WTC11 (cell line): ENCODE data around the gene THBS2. TPM values are rescaled to one million over a fixed set of nuclear protein-coding genes. Genes with fewer than 3 reads are reported as not detected.

Experiments used
- ATAC-seq: fragments of 200-7000 bp; cut with Tn5 transposase; 2 replicates; pipeline ENCODE4 v1.10.0; 2021; ENCODE audit warnings: mild to moderate bottlenecking, moderate library complexity
- CTCF ChIA-PET: fragments of 300-600 bp; sonication (Branson Sonifier 250); formaldehyde crosslinking; loops from one replicate; lab custom pipeline; 2021; ENCODE audit warnings: antibody characterized with exemption; lab: Charles Lee
- POLR2A ChIA-PET: fragments of 350-600 bp; sonication (Branson Sonifier 250); formaldehyde crosslinking; loops from one replicate; lab custom pipeline; 2021; ENCODE audit warnings: antibody characterized with exemption; lab: Charles Lee
- DNase-seq: peaks from one replicate; pipeline ENCODE4 v3.0.0; 2021; ENCODE audit warnings: low spot score
- H3K27ac Mint-ChIP-seq: 2 replicates; pipeline ENCODE4 v1.8.0; 2021; ENCODE audit warnings: mixed read lengths
- H3K27me3 Mint-ChIP-seq: 2 replicates; pipeline ENCODE4 v1.8.0; 2021; ENCODE audit warnings: low read depth, mild to moderate bottlenecking, moderate library complexity, mixed read lengths
- H3K36me3 Mint-ChIP-seq: 2 replicates; pipeline ENCODE4 v1.8.0; 2021; ENCODE audit warnings: mixed read lengths
- H3K4me1 Mint-ChIP-seq: 2 replicates; pipeline ENCODE4 v1.8.0; 2022; ENCODE audit warnings: mixed read lengths
- H3K4me3 Mint-ChIP-seq: 2 replicates; pipeline ENCODE4 v1.8.0; 2021; ENCODE audit warnings: mild to moderate bottlenecking, moderate library complexity, mixed read lengths
- H3K9me3 Mint-ChIP-seq: 2 replicates; pipeline ENCODE4 v1.8.0; 2021; ENCODE audit warnings: mixed read lengths
- ATF2 ChIP-seq: sonication (generic); formaldehyde crosslinking; IDR thresholded peaks from 2 replicates; pipeline ENCODE4 v1.8.1; 2022; ENCODE audit warnings: low read depth, missing genetic modification reagents, borderline replicate concordance
- CBFB ChIP-seq: sonication (generic); formaldehyde crosslinking; IDR thresholded peaks from 2 replicates; pipeline ENCODE4 v1.8.1; 2022; ENCODE audit warnings: mild to moderate bottlenecking, low read depth, missing genetic modification reagents
- ERG ChIP-seq: fragments of 250-450 bp; sonication (Bioruptor Pico); IDR thresholded peaks from 2 replicates; pipeline ENCODE4 v1.8.0; 2021; ENCODE audit warnings: mild to moderate bottlenecking
- ESRRA ChIP-seq: sonication (generic); formaldehyde crosslinking; IDR thresholded peaks from 2 replicates; pipeline ENCODE4 v1.8.1; 2022; ENCODE audit warnings: mild to moderate bottlenecking, missing genetic modification reagents, borderline replicate concordance
- GABPB1 ChIP-seq: sonication (generic); formaldehyde crosslinking; IDR thresholded peaks from 2 replicates; pipeline ENCODE4 v1.8.1; 2023; ENCODE audit warnings: mild to moderate bottlenecking, missing genetic modification reagents
- HMGA2 ChIP-seq: fragments of 250-450 bp; sonication (Bioruptor Pico); IDR thresholded peaks from 2 replicates; pipeline ENCODE4 v1.4.0; 2021; ENCODE audit warnings: mild to moderate bottlenecking, moderate library complexity
- KAT7 ChIP-seq: sonication (generic); formaldehyde crosslinking; IDR thresholded peaks from 2 replicates; pipeline ENCODE4 v1.8.1; 2023; ENCODE audit warnings: missing genetic modification reagents, mild to moderate bottlenecking, borderline replicate concordance
- MLX ChIP-seq: sonication (generic); formaldehyde crosslinking; IDR thresholded peaks from 2 replicates; pipeline ENCODE4 v1.8.1; 2023; ENCODE audit warnings: mild to moderate bottlenecking, missing genetic modification reagents, moderate library complexity
- MXD4 ChIP-seq: fragments of 250-450 bp; sonication (Bioruptor Pico); IDR thresholded peaks from 2 replicates; pipeline ENCODE4 v1.8.0; 2021; ENCODE audit warnings: mild to moderate bottlenecking, moderate library complexity, borderline replicate concordance
- NFYB ChIP-seq: sonication (generic); formaldehyde crosslinking; conservative IDR thresholded peaks from 2 replicates; pipeline ENCODE4 v1.8.0; 2022; ENCODE audit warnings: low read depth, missing genetic modification reagents
- PRDM15 ChIP-seq: sonication (generic); formaldehyde crosslinking; IDR thresholded peaks from 2 replicates; pipeline ENCODE4 v1.8.0; 2022; ENCODE audit warnings: missing genetic modification reagents
- SOX15 ChIP-seq: fragments of 250-450 bp; sonication (Bioruptor Pico); IDR thresholded peaks from 2 replicates; pipeline ENCODE4 v1.9.0; 2021; ENCODE audit warnings: mild to moderate bottlenecking
- TCF7 ChIP-seq: sonication (generic); formaldehyde crosslinking; IDR thresholded peaks from 2 replicates; pipeline ENCODE4 v1.8.0; 2022; ENCODE audit warnings: mild to moderate bottlenecking, low read depth, missing genetic modification reagents, moderate library complexity
- ZBTB43 ChIP-seq: sonication (generic); formaldehyde crosslinking; IDR thresholded peaks from 2 replicates; pipeline ENCODE4 v1.8.1; 2023; ENCODE audit warnings: mild to moderate bottlenecking, missing genetic modification reagents
- ZNF396 ChIP-seq: fragments of 250-450 bp; sonication (Bioruptor Pico); IDR thresholded peaks from 2 replicates; pipeline ENCODE4 v1.8.0; 2021; ENCODE audit warnings: mild to moderate bottlenecking, moderate library complexity, borderline replicate concordance
- ZNF416 ChIP-seq: fragments of 250-450 bp; sonication (Bioruptor Pico); IDR thresholded peaks from 2 replicates; pipeline ENCODE4 v1.9.0; 2021; ENCODE audit warnings: mild to moderate bottlenecking, inconsistent platforms
- ZNF423 ChIP-seq: fragments of 250-450 bp; sonication (Bioruptor Pico); IDR thresholded peaks from 2 replicates; pipeline ENCODE4 v2.1.2; 2022; ENCODE audit warnings: mild to moderate bottlenecking, moderate library complexity
- ZNF425 ChIP-seq: fragments of 250-450 bp; sonication (Bioruptor Pico); conservative IDR thresholded peaks from 2 replicates; pipeline ENCODE4 v1.9.0; 2021; ENCODE audit warnings: mild to moderate bottlenecking
- total RNA-seq: library from RNA; stranded (reverse); gene quantifications from 3 replicates; pipeline ENCODE4 v1.2.3, GENCODE V29; 2021
- TF ChIP-seq, protein P1 (sequence below): sonication (generic); formaldehyde crosslinking; IDR thresholded peaks from 2 replicates; pipeline ENCODE4 v1.8.1; 2023; ENCODE audit warnings: mild to moderate bottlenecking, moderate library complexity, missing genetic modification reagents

The THBS2 gene
- total RNA-seq, 1 experiment from 2014 or later = 40.3 TPM

DNA sequence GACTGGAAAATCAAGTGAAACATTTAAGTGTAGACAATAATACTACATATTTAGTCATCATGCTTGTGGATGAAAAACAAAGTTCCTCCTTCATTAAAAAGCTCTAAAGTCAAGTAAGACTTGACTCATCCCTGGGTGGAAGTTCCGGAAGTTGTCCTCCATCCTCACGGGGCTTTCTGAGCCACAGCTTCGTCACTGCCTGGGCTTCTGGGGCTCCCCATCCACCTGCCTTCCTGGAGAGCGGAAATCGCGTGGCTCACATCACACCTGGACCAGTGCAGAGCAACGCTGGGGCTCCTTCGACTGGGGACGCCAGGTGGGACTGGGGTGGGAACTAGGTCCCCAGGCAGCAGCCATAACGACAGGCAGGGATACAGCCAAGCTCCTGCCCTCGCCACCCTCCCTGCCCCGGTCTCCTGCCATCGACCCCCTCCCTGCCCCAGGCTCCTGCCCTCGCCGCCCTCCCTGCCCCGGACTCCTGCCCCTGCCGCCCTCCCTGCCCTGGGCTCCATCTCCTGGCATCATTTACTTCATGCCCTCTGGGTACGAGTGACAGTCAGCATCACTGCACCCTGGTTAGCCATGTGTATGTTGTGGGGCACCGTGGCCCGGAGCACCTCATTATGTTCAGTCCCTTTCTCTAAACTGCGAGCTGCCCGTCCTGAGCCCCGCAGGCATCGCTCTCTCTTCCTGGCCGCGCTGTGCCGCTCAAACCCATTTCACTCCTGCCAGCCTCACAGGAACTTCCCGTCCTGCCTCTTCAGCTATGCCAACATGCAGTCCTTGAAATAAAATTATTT lies 12.9 kb downstream of the THBS2 start:
- no peak for TF ChIP-seq SOX15
- no peak for TF ChIP-seq ZNF416 (CRISPR knock-in tag)
- TF ChIP-seq KAT7 (CRISPR knock-in tag) = no peak
- TF ChIP-seq PRDM15 (CRISPR knock-in tag) = no peak
- TF ChIP-seq TCF7 (CRISPR knock-in tag) = no peak
- TF ChIP-seq NFYB = no peak
- TF ChIP-seq ERG (CRISPR knock-in tag) = no peak
- no peak for TF ChIP-seq ZNF423 (CRISPR knock-in tag)
- no peak for TF ChIP-seq HMGA2 (CRISPR knock-in tag)
- no peak for TF ChIP-seq ESRRA (CRISPR knock-in tag)
- TF ChIP-seq MLX = no peak
- no peak for TF ChIP-seq ZNF396 (CRISPR knock-in tag)
- TF ChIP-seq ZNF425 = no peak
- no peak for TF ChIP-seq GABPB1
- no peak for TF ChIP-seq ATF2 (CRISPR knock-in tag)
- TF ChIP-seq, protein P1, sequence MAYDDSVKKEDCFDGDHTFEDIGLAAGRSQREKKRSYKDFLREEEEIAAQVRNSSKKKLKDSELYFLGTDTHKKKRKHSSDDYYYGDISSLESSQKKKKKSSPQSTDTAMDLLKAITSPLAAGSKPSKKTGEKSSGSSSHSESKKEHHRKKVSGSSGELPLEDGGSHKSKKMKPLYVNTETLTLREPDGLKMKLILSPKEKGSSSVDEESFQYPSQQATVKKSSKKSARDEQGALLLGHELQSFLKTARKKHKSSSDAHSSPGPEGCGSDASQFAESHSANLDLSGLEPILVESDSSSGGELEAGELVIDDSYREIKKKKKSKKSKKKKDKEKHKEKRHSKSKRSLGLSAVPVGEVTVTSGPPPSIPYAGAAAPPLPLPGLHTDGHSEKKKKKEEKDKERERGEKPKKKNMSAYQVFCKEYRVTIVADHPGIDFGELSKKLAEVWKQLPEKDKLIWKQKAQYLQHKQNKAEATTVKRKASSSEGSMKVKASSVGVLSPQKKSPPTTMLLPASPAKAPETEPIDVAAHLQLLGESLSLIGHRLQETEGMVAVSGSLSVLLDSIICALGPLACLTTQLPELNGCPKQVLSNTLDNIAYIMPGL (CRISPR knock-in tag) = no peak
- TF ChIP-seq CBFB (CRISPR knock-in tag) = no peak
- TF ChIP-seq ZBTB43 (CRISPR knock-in tag) = no peak
- TF ChIP-seq MXD4 (CRISPR knock-in tag) = no peak
- no peak overlapping the region for H3K4me3 Mint-ChIP-seq
- CTCF ChIA-PET = interaction anchor here (0.6 kb wide), 1 partner anchor 28 kb away, joined by 3 read pairs; no protein-coding TSS in a partner anchor
- H3K27ac Mint-ChIP-seq = no peak overlapping the region; the same call in 1 of the 2 replicates
- no peaks in the 10 kb centered on the region for H3K4me1 Mint-ChIP-seq
- ATAC-seq (no peak), DNase-seq (no peak)
- peaks cover 35% of the 10 kb centered on the region for H3K36me3 Mint-ChIP-seq
- POLR2A ChIA-PET = no interaction called here
- H3K9me3 Mint-ChIP-seq = no peaks in the 10 kb centered on the region
- H3K27me3 Mint-ChIP-seq = no peaks in the 10 kb centered on the region
